HL-60/S4 treated with retinoic acid at 250 ng/mL for 4 days and 3 days (cell line): Measurements from ENCODE around the gene SMC4.

ENCODE experiments used
- in situ Hi-C: fragments of 300-500 bp; cut with MboI; formaldehyde crosslinking; loops from 2 replicates; pipeline ENCODE4 v1.7.0; 2022; ENCODE audit warnings: low sequenced_read_pairs

Gene SMC4

DNA sequence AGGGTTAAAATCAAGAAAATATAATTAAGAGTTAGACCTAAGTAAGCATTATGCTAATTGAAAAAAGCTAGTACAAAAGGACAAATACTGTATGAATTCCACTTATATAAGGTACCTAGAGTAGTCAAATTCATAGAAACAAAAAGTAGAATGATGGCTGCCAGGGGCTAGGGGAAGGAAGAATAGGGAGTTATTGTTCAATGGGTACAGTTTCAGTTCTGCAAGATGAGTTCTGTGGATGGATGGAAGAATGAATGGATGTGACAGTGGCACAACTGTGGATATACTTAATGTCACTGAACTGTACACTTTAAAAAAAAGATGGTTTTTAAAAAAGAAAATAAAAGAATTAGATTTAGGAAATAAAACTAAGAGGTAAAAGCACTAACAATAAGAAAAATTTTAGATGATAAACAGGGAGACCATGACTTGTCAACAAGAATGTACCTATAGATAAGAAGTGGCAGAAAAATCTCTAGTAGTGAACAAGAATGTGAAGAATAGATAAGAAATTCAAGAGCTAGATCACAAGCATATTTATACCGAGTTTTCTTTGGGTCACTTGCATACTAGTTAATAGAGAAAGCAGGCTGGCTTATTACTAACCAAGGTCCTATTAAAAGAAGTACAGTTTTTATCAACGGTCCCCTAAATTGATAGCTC lies 6.0 kb upstream of the SMC4 start:
- in situ Hi-C loops = no loop called here

DNA sequence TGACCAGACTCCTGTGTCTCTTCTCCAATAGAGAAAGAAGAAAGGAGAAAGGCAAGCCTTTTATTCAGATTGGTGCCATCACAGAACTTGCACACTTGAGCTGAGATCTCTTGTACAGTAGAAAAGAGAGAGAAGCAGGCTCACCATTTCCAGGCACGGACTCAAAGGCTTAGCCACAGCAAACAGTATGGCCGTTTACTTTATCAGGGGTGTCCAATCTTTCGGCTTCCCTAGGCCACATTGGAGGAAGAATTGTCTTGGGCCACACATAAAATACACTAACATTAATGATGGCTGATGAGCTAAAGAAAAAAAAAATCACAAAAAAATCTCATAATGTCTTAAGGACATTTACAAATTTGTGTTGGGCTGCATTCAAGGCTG lies 5.4 kb upstream of the SMC4 start:
- in situ Hi-C loops = no loop called here

DNA sequence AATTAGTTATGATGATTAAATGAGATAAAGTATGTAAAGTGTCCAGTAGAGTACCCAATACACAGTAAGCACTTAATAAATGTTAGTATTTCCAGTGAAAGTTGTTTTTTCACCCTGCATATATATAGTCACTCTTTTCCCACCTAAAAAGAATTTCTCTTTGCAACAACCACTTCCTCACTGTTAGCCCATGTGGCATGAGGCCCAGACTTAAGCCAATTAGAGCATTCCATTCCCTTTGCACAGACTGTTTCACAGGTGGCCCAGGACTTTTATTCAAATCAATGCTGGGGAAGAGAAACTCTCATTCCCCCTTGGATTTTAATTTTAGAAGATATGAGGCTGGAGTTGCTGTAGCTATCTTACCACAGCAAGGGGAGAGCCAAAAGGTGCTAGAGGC lies 4.2 kb upstream of the SMC4 start:
- in situ Hi-C loops = no loop called here

GRCh38 chr3:160398820-160399124 lies 678 bp upstream of the SMC4 start:
- in situ Hi-C loops = no loop called here

- in situ Hi-C loops = loop anchor here (25.0 kb wide), 1 partner anchor 238 kb away; no protein-coding TSS in a partner anchor
Observed at GRCh38 chr3:160400030-160400701, 716 bp downstream of the SMC4 start.

- in situ Hi-C loops = loop anchor here (25.0 kb wide), 1 partner anchor 238 kb away; no protein-coding TSS in a partner anchor
Observed at GRCh38 chr3:160400702-160401150, 1.3 kb downstream of the SMC4 start.

DNA sequence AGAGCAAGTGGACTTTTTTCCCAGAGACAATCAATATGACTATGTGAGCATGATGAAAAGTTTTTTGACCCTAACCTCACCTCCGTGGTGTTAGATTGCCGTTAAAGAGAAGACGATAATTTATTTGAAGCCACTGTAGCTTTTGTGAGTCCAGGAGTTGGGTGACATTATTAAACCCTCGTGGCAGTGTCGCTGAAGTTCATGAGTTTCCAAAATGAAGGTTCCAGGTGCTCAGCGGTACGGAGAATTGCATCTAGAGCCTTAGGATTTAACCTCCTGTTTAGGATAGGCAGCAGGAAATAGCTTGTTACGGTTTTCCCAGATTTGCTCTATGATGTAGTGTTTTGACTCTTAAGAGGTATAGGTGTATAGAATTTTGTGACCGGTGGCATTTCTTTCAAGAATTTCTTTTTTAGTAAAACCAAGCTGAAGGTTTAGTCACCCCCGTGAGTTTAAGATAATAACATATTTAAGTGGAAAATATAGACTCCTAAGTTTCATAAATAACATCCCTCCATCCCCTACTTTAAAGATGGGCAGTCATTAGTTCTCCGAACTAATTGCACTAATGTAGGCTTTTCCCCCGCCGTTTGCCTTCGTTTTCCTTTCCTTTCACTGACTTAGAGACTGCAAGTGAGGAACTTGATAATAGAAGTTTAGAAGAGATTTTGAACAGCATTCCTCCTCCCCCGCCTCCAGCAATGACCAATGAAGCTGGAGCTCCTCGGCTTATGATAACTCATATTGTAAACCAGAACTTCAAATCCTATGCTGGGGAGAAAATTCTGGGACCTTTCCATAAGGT lies 2.0 kb downstream of the SMC4 start:
- in situ Hi-C loops = loop anchor here (25.0 kb wide), 1 partner anchor 239 kb away; no protein-coding TSS in a partner anchor

- in situ Hi-C loops = loop anchor here (25.0 kb wide), 1 partner anchor 240 kb away; no protein-coding TSS in a partner anchor
Observed at GRCh38 chr3:160402221-160403027, 3.0 kb downstream of the SMC4 start.

GRCh38 chr3:160403028-160403545 lies 3.6 kb downstream of the SMC4 start:
- in situ Hi-C loops = loop anchor here (25.0 kb wide), 1 partner anchor 241 kb away; no protein-coding TSS in a partner anchor

GRCh38 chr3:160403796-160404470 lies 4.5 kb downstream of the SMC4 start:
- in situ Hi-C loops = loop anchor here (25.0 kb wide), 1 partner anchor 242 kb away; no protein-coding TSS in a partner anchor

DNA sequence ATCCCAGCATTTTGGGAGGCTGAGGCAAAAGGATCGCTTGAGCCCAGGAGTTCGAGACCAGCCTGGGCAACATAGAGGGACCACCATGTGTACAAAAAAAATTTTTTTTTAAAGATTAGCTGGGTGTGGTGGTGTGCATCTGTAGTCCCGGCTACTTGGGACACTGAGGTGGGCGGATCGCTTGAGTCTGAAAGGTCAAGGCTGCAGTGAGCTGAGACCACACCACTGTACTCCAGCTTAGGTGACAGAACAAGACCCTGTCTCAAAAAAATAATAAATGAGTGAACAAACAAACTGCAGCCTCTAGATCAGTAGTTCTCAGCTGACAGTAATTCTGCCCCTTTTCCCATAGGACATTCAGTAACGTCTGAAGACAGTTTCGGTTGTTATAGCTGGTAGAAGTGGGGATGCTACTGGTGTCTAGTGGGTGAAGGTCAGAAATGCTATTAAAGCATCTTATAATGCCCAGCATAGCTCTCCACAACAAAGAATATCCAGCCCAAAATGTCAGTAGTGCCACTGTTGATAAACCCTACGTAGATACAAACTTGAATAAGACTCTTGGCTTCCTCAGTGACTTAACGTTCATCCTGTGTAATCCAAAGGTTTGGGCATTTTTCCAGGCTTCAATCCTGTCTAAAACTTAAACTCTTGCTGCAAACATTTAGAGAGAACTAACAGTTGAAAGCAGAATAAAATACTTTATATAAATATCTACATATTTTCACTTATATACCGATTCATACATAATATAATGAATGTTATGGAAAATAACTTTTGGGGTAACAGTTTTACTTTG lies 10.6 kb downstream of the SMC4 start:
- in situ Hi-C loops = loop anchor here (25.0 kb wide), 1 partner anchor 248 kb away; no protein-coding TSS in a partner anchor

DNA sequence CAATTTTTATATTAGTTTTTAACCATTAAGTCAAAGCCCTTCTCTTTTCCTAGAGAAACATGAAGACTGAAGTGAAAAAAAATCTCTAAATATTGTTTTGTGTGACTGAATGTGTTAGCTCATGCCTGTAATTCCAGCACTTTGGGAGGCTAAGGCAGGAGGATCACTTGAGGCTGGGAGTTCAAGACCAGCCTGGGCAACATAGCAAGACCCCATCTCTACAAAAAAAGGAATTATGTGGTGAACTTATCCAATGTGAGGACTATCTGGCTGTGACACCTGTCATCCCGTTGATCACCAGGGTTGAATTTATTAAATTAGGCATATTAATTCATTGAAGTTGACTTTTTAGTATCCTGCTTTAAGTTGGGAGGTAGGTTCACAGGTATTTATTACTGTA lies 13.0 kb downstream of the SMC4 start:
- in situ Hi-C loops = loop anchor here (25.0 kb wide), 1 partner anchor 250 kb away; no protein-coding TSS in a partner anchor

- in situ Hi-C loops = loop anchor here (25.0 kb wide), 1 partner anchor 251 kb away; no protein-coding TSS in a partner anchor
Observed at GRCh38 chr3:160413613-160414248, 14.3 kb downstream of the SMC4 start.

- in situ Hi-C loops = loop anchor here (25.0 kb wide), 1 partner anchor 255 kb away; no protein-coding TSS in a partner anchor
Observed at GRCh38 chr3:160417311-160417710, 17.9 kb downstream of the SMC4 start.

GRCh38 chr3:160427832-160428424 lies 28.5 kb downstream of the SMC4 start:
- in situ Hi-C loops = no loop called here

- in situ Hi-C loops = no loop called here
Observed at GRCh38 chr3:160434071-160434470, 34.6 kb downstream of the SMC4 start.

- in situ Hi-C loops = no loop called here
Observed at GRCh38 chr3:160435095-160435494, 35.6 kb downstream of the SMC4 start.

- in situ Hi-C loops = no loop called here
Observed at GRCh38 chr3:160435747-160436146, 36.3 kb downstream of the SMC4 start.
